HEK293 (cell line): ENCODE results near the gene TMEM114.

ENCODE experiments used
- CTCF ChIA-PET: fragments of 350-600 bp; formaldehyde crosslinking; extraction: SDS; loops from one replicate; lab custom pipeline; 2021; ENCODE audit warnings: antibody characterized with exemption; lab: Yijun Ruan, JAX
- POLR2A ChIA-PET: fragments of 300-600 bp; formaldehyde crosslinking; extraction: SDS; loops from one replicate; lab custom pipeline; 2020; ENCODE audit warnings: antibody characterized with exemption, inconsistent platforms; lab: Yijun Ruan, JAX
- H3K27ac ChIP-seq: fragments of 200-500 bp; sonication (Bioruptor generic); 2 replicates; pipeline ENCODE4 v1.5.1; 2014; ENCODE audit warnings: low read depth, low read length, control low read depth, inconsistent platforms; ENCODE audit errors: extremely low read depth
- H3K36me3 ChIP-seq, 2 experiments: fragments of 200-500 bp in 1 of 2; sonication (Bioruptor generic) in 1 of 2; 1 replicate in 1 of 2; 2 replicates in 1 of 2; pipeline ENCODE4 v1.5.1; 2014 to 2017; ENCODE audit warnings: inconsistent platforms in 2 of 2, low read length in 2 of 2; ENCODE audit not compliant: control insufficient read depth in 2 of 2, insufficient read depth in 1 of 2
- H3K4me1 ChIP-seq: fragments of 200-500 bp; sonication (Bioruptor generic); 2 replicates; pipeline ENCODE4 v1.5.1; 2014; ENCODE audit warnings: mild to moderate bottlenecking, low read length, inconsistent platforms; ENCODE audit not compliant: control insufficient read depth, insufficient read depth
- H3K4me3 ChIP-seq: 2 replicates; pipeline ENCODE4 v1.5.1; 2011; ENCODE audit warnings: low read depth, mild to moderate bottlenecking, control low read depth, low read length, moderate library complexity
- H3K9me3 ChIP-seq: fragments of 200-500 bp; sonication (Bioruptor generic); 2 replicates; pipeline ENCODE4 v1.5.1; 2014; ENCODE audit warnings: low read depth, low read length, inconsistent platforms; ENCODE audit not compliant: control insufficient read depth, insufficient read depth
- EGR2 ChIP-seq: fragments of 450-650 bp; formaldehyde crosslinking; IDR thresholded peaks from 2 replicates; pipeline ENCODE4 v1.5.1; 2016; ENCODE audit warnings: low read depth, missing biosample characterization, missing genetic modification characterization
- PRDM2 ChIP-seq: fragments of 450-650 bp; formaldehyde crosslinking; IDR thresholded peaks from 2 replicates; pipeline ENCODE4 v1.5.1; 2016; ENCODE audit warnings: missing biosample characterization, missing genetic modification characterization, borderline replicate concordance
- REPIN1 ChIP-seq: fragments of 450-650 bp; formaldehyde crosslinking; IDR thresholded peaks from 2 replicates; pipeline ENCODE4 v1.5.1; 2017; ENCODE audit warnings: missing biosample characterization, missing genetic modification characterization, low read depth
- SCRT1 ChIP-seq: fragments of 450-650 bp; formaldehyde crosslinking; IDR thresholded peaks from 2 replicates; pipeline ENCODE4 v1.5.1; 2016; ENCODE audit warnings: missing biosample characterization, missing genetic modification characterization, borderline replicate concordance
- ZBTB48 ChIP-seq: fragments of 450-650 bp; formaldehyde crosslinking; IDR thresholded peaks from 2 replicates; pipeline ENCODE4 v1.5.1; 2016; ENCODE audit warnings: missing biosample characterization, missing genetic modification characterization
- ZFHX2 ChIP-seq: fragments of 450-650 bp; formaldehyde crosslinking; conservative IDR thresholded peaks from 2 replicates; pipeline ENCODE4 v1.5.1; 2016; ENCODE audit warnings: missing biosample characterization, missing genetic modification characterization
- ZNF350 ChIP-seq: fragments of 450-650 bp; formaldehyde crosslinking; IDR thresholded peaks from 2 replicates; pipeline ENCODE4 v1.5.0; 2017; ENCODE audit warnings: missing biosample characterization, mild to moderate bottlenecking, missing genetic modification characterization
- ZNF366 ChIP-seq: fragments of 450-650 bp; formaldehyde crosslinking; conservative IDR thresholded peaks from 2 replicates; pipeline ENCODE4 v1.5.1; 2016; ENCODE audit warnings: missing biosample characterization, missing genetic modification characterization
- ZNF404 ChIP-seq: fragments of 450-650 bp; formaldehyde crosslinking; IDR thresholded peaks from 2 replicates; pipeline ENCODE4 v1.5.1; 2017; ENCODE audit warnings: missing biosample characterization, missing genetic modification characterization
- ZNF677 ChIP-seq: fragments of 450-650 bp; IDR thresholded peaks from 2 replicates; pipeline ENCODE4 v1.5.0; 2018; ENCODE audit warnings: missing biosample characterization, mild to moderate bottlenecking, missing genetic modification characterization, moderate library complexity
- ZNF792 ChIP-seq: fragments of 450-650 bp; formaldehyde crosslinking; IDR thresholded peaks from 2 replicates; pipeline ENCODE4 v1.5.1; 2016; ENCODE audit warnings: missing biosample characterization, missing genetic modification characterization
- TF ChIP-seq, protein P1 (sequence below): fragments of 450-650 bp; formaldehyde crosslinking; IDR thresholded peaks from 2 replicates; pipeline ENCODE4 v1.5.0; 2017; ENCODE audit warnings: missing biosample characterization, missing genetic modification characterization, borderline replicate concordance

TMEM114 gene

GRCh38 chr16:8611886-8612600 lies 21.7 kb upstream of the TMEM114 start (continued):
- TF ChIP-seq, protein P1, sequence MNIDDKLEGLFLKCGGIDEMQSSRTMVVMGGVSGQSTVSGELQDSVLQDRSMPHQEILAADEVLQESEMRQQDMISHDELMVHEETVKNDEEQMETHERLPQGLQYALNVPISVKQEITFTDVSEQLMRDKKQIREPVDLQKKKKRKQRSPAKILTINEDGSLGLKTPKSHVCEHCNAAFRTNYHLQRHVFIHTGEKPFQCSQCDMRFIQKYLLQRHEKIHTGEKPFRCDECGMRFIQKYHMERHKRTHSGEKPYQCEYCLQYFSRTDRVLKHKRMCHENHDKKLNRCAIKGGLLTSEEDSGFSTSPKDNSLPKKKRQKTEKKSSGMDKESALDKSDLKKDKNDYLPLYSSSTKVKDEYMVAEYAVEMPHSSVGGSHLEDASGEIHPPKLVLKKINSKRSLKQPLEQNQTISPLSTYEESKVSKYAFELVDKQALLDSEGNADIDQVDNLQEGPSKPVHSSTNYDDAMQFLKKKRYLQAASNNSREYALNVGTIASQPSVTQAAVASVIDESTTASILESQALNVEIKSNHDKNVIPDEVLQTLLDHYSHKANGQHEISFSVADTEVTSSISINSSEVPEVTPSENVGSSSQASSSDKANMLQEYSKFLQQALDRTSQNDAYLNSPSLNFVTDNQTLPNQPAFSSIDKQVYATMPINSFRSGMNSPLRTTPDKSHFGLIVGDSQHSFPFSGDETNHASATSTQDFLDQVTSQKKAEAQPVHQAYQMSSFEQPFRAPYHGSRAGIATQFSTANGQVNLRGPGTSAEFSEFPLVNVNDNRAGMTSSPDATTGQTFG (tag by site-specific recombination), result no peak
- TF ChIP-seq PRDM2 (tag by site-specific recombination) (no peak), ZNF366 (tag by site-specific recombination) (no peak), ZNF792 (tag by site-specific recombination) (no peak), ZNF404 (tag by site-specific recombination) (no peak), ZBTB48 (tag by site-specific recombination) (no peak)

DNA sequence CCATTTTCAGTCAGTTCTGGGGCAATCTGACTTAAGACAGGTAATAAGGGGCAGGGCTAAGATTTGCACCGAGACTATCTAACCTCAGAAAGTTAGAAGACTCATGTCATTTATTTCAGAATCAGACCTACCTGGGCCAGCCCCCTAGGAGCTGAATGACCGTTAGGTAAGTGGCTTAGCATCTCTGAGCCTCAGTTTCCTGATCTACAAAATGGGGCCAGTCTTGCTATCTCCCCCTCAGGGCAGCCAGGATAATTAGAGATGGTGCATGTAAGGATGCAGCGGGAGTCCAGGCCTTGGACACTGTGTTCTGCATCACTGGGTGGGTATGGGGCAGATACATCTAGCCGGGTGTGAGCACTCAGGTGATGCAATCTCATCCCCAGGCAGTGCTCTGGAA lies 20.8 kb upstream of the TMEM114 start:
- Histone ChIP-seq H3K36me3 (no peaks in the 10 kb centered on the region), H3K9me3 (no peaks in the 10 kb centered on the region), H3K27ac (no peak overlapping the region), H3K4me1 (no peaks in the 10 kb centered on the region)
- ChIA-PET CTCF (interaction anchor here (1.3 kb wide), 1 partner anchor 38 kb away, joined by 4 read pairs; no protein-coding TSS in a partner anchor), POLR2A (no interaction called here)
- no peak for TF ChIP-seq SCRT1 (tag by site-specific recombination)
- TF ChIP-seq, all 188 proteins: peak for 0
- no peak overlapping the region for H3K4me3 ChIP-seq

GRCh38 chr16:8607214-8607613 lies 16.9 kb upstream of the TMEM114 start:
- ChIA-PET CTCF (no interaction called here), POLR2A (no interaction called here)
- Histone ChIP-seq H3K4me3 (no peak overlapping the region), H3K9me3 (no peaks in the 10 kb centered on the region), H3K36me3 (no peaks in the 10 kb centered on the region), H3K4me1 (no peaks in the 10 kb centered on the region), H3K27ac (no peak overlapping the region)
- TF ChIP-seq EGR2 (tag by site-specific recombination) (peak; percentile 83), ZFHX2 (tag by site-specific recombination) (peak; percentile 72), REPIN1 (tag by site-specific recombination) (no peak)

- CTCF ChIA-PET, result interaction anchor here (0.6 kb wide), 2 partner anchors 352 to 1138 kb away, joined by 4 to 5 read pairs; no protein-coding TSS in a partner anchor
- Histone ChIP-seq H3K36me3 (no peaks in the 10 kb centered on the region), H3K4me1 (no peaks in the 10 kb centered on the region), H3K4me3 (no peak overlapping the region), H3K9me3 (no peaks in the 10 kb centered on the region), H3K27ac (no peak overlapping the region)
- peak; percentile 94 for TF ChIP-seq ZNF677 (tag by site-specific recombination)
- TF ChIP-seq ZNF350 (tag by site-specific recombination), result no peak
- POLR2A ChIA-PET, result no interaction called here
Observed at GRCh38 chr16:8605554-8605953, 15.2 kb upstream of the TMEM114 start.
